Dermis microvascular lymphatic vessel endothelial cell (primary cell): ENCODE results near the gene UGCG. TPM values are rescaled to one million over a fixed set of nuclear protein-coding genes. Genes with fewer than 3 reads are reported as not detected.

Experiments used
- DNase-seq, 2 donors: peaks; one replicate each; pipeline versions ENCODE4 v3.0.0 to v3.0.0-alpha.2; 2010; ENCODE audit warnings: low read depth in 2 of 2
- total RNA-seq: library from RNA; depleted of rRNA; stranded (reverse); fragments of >200 nt; gene quantifications from 2 replicates; pipeline ENCODE4 v1.2.1, GENCODE V29; 2014

Gene UGCG
- total RNA-seq, 1 donor from 2014 or later, result 54.7 TPM

DNA sequence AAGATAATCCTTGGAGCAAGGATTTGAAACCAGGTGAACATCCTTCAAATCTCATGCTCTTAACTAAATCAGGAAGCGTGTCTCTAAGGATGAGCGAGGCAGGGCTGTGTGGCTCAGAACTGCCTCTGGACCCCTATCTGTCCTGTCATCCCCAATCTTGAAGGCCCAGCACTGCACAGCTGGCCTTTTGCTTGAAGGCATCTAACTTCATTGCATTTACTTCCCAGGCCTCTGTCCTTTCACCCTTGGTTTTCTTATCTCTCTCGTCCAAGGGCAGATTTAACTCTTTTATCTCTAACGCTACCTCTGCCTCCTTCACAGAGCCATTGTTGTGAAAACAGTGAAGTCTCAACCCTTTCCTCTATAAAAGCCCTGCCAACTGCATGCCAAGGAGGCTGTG lies 83.8 kb downstream of the UGCG start:
- DNase-seq, result no peak

- no peak for DNase-seq
These were observed 86.9 kb downstream of the UGCG start for GRCh38 chr9:111983484-111983908.

GRCh38 chr9:111984086-111984802 lies 87.6 kb downstream of the UGCG start:
- no peak for DNase-seq

Other genes starting within 250 kb of the UGCG start
- 49.4 and 59.3 TPM in 2 replicates for gene GNG10, start 235.2 kb upstream of the UGCG start, total RNA-seq
- gene SHOC1, start 101.9 kb upstream of the UGCG start, total RNA-seq, result not detected in 2 replicates